ENCODE results near the gene ZNRF3.

The ZNRF3 gene

DNA sequence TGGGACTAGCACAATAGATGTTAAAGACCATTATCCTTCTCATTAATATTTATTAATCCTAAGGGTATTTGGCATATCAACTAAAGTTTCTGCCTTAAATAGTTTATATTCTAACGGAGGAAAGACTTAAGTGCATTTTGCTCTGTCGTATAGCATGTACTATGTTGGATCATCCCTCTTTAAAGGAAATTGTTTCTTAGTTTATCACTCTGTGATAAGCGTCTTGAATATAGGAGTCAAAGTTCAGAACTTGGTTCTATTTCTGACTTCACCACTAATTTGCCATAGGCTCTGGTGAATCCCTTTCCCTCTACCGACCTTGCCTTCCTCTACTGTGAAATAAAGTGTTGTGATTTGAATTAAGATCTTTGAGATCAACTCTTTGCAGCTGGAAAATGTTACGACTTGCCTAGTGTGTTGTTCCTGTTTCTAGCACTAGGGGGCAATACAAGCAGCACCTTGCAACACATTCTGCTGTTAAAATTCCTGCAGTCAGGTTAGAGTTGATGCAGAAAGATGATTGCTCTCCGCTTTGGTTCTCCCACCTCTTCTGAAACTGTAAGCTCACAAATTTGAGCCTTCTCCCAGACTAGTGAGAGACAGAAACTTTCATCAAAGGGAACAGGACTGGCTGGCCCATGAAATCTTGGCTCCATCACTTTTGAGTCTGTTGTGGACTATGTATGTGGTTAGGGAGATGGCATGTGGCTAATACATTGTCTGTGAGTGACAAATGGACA is 27.8 kb upstream of the ZNRF3 start:
- Histone ChIP-seq H3K18ac (ENCODE audit: low read depth in 1 of 2, low read length in 2 of 2) (no peak overlapping the region), H3K4me2 (ENCODE audit: low read length, poor library complexity, severe bottlenecking) (no peak overlapping the region), H3K27ac (ENCODE audit: low read length, poor library complexity, severe bottlenecking) (no peak overlapping the region), H3K4me3 (ENCODE audit: insufficient read depth in 1 of 2, low read depth in 1 of 2, low read length in 2 of 2) (no peak overlapping the region), H2BK5ac (ENCODE audit: low read depth, low read length, poor library complexity, severe bottlenecking) (no peak overlapping the region), H3K9ac (ENCODE audit: low read length) (no peak overlapping the region), H3K23ac (ENCODE audit: low read length in 2 of 2) (no peak overlapping the region), H2BK120ac (ENCODE audit: low read depth, low read length) (no peak overlapping the region), H2AK5ac (ENCODE audit: low read length, severe bottlenecking) (peak overlapping the region; percentile 42), H4K8ac (ENCODE audit: low read length) (no peak overlapping the region), H3K14ac (ENCODE audit: low read length in 2 of 2) (no peak overlapping the region), H3K27me3 (ENCODE audit: control insufficient read depth in 1 of 2, insufficient read depth in 1 of 2, low read length in 2 of 2) (no peaks in the 10 kb centered on the region), H2BK12ac (ENCODE audit: low read length in 2 of 2) (no peak overlapping the region), H4K91ac (ENCODE audit: low read length) (no peak overlapping the region), H3K4me1 (ENCODE audit: control insufficient read depth, insufficient read depth, low read depth, low read length) (no peaks in the 10 kb centered on the region), H3K36me3 (ENCODE audit: control insufficient read depth in 1 of 2, insufficient read depth in 2 of 2, low read depth in 1 of 2, low read length in 2 of 2) (no peaks in the 10 kb centered on the region), H2AFZ (ENCODE audit: low read depth, low read length) (no peak overlapping the region), H3K9me3 (ENCODE audit: control insufficient read depth, low read length) (no peaks in the 10 kb centered on the region), H3K79me1 (replicated peaks; ENCODE audit: low read length, poor library complexity, severe bottlenecking) (no peaks in the 10 kb centered on the region), H3K4ac (ENCODE audit: low read depth in 1 of 2, low read length in 2 of 2) (no peak overlapping the region), H2BK15ac (ENCODE audit: low read depth, poor library complexity, severe bottlenecking) (no peak overlapping the region)
- peak; percentile 59 for DNase-seq
- WGBS, result 21% methylated on average over 2 of the region's 6 CpGs

DNA sequence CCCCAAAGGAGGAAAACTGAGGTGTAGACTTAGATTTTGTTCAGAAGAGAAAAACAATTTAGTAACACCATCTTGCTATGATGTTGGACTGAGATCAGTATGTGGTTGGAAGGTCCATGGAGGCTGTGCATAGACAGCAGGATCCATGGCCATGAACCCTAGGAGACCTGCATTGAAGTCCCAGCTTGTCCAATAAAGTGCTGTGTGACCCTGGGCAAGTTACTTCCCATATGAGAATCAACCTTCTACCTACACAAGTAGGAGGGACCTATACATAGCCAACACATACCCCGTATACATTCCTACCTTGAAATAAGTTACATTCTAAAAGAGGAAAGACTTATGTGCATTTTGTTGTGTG is 27.3 kb upstream of the ZNRF3 start:
- no peak overlapping the region for H3K4me2 ChIP-seq (ENCODE audit: low read length, poor library complexity, severe bottlenecking)
- H3K27ac ChIP-seq (ENCODE audit: low read length, poor library complexity, severe bottlenecking), result no peak overlapping the region
- H3K18ac ChIP-seq (ENCODE audit: low read depth in 1 of 2, low read length in 2 of 2), result no peak overlapping the region
- H2AFZ ChIP-seq (ENCODE audit: low read depth, low read length), result no peak overlapping the region
- no peaks in the 10 kb centered on the region for H3K4me1 ChIP-seq (ENCODE audit: control insufficient read depth, insufficient read depth, low read depth, low read length)
- no peaks in the 10 kb centered on the region for H3K27me3 ChIP-seq (ENCODE audit: control insufficient read depth in 1 of 2, insufficient read depth in 1 of 2, low read length in 2 of 2)
- H2BK12ac ChIP-seq (ENCODE audit: low read length in 2 of 2), result no peak overlapping the region
- H4K8ac ChIP-seq (ENCODE audit: low read length), result no peak overlapping the region
- H3K9ac ChIP-seq (ENCODE audit: low read length), result no peak overlapping the region
- DNase-seq, result no peak
- H2BK15ac ChIP-seq (ENCODE audit: low read depth, poor library complexity, severe bottlenecking), result no peak overlapping the region
- H3K4ac ChIP-seq (ENCODE audit: low read depth in 1 of 2, low read length in 2 of 2), result no peak overlapping the region
- peak overlapping the region; percentile 42 for H2AK5ac ChIP-seq (ENCODE audit: low read length, severe bottlenecking)
- no peak overlapping the region for H3K4me3 ChIP-seq (ENCODE audit: insufficient read depth in 1 of 2, low read depth in 1 of 2, low read length in 2 of 2)
- H3K14ac ChIP-seq (ENCODE audit: low read length in 2 of 2), result no peak overlapping the region
- WGBS, result no CpG with 5 or more reads among the region's 1 CpG
- H3K9me3 ChIP-seq (ENCODE audit: control insufficient read depth, low read length), result no peaks in the 10 kb centered on the region
- no peak overlapping the region for H4K91ac ChIP-seq (ENCODE audit: low read length)
- H3K79me1 ChIP-seq (replicated peaks; ENCODE audit: low read length, poor library complexity, severe bottlenecking), result no peaks in the 10 kb centered on the region
- no peak overlapping the region for H3K23ac ChIP-seq (ENCODE audit: low read length in 2 of 2)
- H2BK5ac ChIP-seq (ENCODE audit: low read depth, low read length, poor library complexity, severe bottlenecking), result no peak overlapping the region
- H3K36me3 ChIP-seq (ENCODE audit: control insufficient read depth in 1 of 2, insufficient read depth in 2 of 2, low read depth in 1 of 2, low read length in 2 of 2), result no peaks in the 10 kb centered on the region
- no peak overlapping the region for H2BK120ac ChIP-seq (ENCODE audit: low read depth, low read length)

- no peak overlapping the region for H4K8ac ChIP-seq (ENCODE audit: low read length)
- H3K23ac ChIP-seq (ENCODE audit: low read length in 2 of 2), result no peak overlapping the region
- no peaks in the 10 kb centered on the region for H3K4me1 ChIP-seq (ENCODE audit: control insufficient read depth, insufficient read depth, low read depth, low read length)
- no peak overlapping the region for H3K18ac ChIP-seq (ENCODE audit: low read depth in 1 of 2, low read length in 2 of 2)
- H3K9me3 ChIP-seq (ENCODE audit: control insufficient read depth, low read length), result no peaks in the 10 kb centered on the region
- H2BK5ac ChIP-seq (ENCODE audit: low read depth, low read length, poor library complexity, severe bottlenecking), result no peak overlapping the region
- H3K79me1 ChIP-seq (replicated peaks; ENCODE audit: low read length, poor library complexity, severe bottlenecking), result no peaks in the 10 kb centered on the region
- no peak overlapping the region for H2BK120ac ChIP-seq (ENCODE audit: low read depth, low read length)
- 78% methylated on average over 6 of the region's 6 CpGs for WGBS
- no peak overlapping the region for H2AK5ac ChIP-seq (ENCODE audit: low read length, severe bottlenecking)
- no peak overlapping the region for H3K4me3 ChIP-seq (ENCODE audit: insufficient read depth in 1 of 2, low read depth in 1 of 2, low read length in 2 of 2)
- no peak overlapping the region for H2BK15ac ChIP-seq (ENCODE audit: low read depth, poor library complexity, severe bottlenecking)
- no peak overlapping the region for H3K4ac ChIP-seq (ENCODE audit: low read depth in 1 of 2, low read length in 2 of 2)
- no peak overlapping the region for H3K4me2 ChIP-seq (ENCODE audit: low read length, poor library complexity, severe bottlenecking)
- H3K27ac ChIP-seq (ENCODE audit: low read length, poor library complexity, severe bottlenecking), result no peak overlapping the region
- H3K14ac ChIP-seq (ENCODE audit: low read length in 2 of 2), result no peak overlapping the region
- H3K36me3 ChIP-seq (ENCODE audit: control insufficient read depth in 1 of 2, insufficient read depth in 2 of 2, low read depth in 1 of 2, low read length in 2 of 2), result no peaks in the 10 kb centered on the region
- H3K9ac ChIP-seq (ENCODE audit: low read length), result no peak overlapping the region
- no peaks in the 10 kb centered on the region for H3K27me3 ChIP-seq (ENCODE audit: control insufficient read depth in 1 of 2, insufficient read depth in 1 of 2, low read length in 2 of 2)
- no peak overlapping the region for H4K91ac ChIP-seq (ENCODE audit: low read length)
- no peak overlapping the region for H2AFZ ChIP-seq (ENCODE audit: low read depth, low read length)
- DNase-seq, result no peak
- H2BK12ac ChIP-seq (ENCODE audit: low read length in 2 of 2), result no peak overlapping the region
Observed at GRCh38 chr22:28857288-28857687, 26.1 kb upstream of the ZNRF3 start.

DNA sequence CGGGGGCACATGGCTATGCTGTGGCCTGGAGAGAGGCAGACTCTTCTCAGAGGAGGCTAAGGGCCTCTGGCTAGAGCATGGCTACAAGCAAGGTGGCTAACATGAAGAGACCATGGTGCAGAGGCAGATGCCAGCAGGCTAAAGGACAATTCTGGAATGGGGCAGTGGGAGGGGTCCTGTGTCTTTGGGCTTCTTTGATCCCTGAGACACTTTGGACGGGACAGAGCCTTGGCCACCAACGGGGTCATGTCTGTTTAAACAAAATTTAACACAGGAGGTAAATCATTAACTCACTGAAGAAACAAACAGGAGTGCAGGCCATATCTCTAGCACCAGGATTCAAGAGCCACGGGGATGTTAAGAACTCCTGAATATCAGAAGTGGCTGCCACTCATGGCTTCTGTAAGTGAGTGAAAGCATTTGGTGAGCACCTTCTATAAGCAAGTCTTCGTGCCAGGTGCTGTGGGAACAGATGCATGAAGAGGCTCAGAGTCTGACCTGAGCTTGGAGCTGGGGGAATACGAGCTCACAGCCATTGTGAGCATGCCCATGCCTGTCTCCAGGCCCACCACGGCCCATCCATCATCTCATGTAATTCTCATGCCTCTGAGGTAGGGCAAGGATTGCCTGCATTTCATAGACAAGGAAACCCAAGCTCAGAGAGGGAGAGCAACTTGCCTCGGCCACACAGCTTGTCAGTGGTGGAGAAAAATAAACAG is 18.3 kb upstream of the ZNRF3 start:
- no peak overlapping the region for H4K8ac ChIP-seq (ENCODE audit: low read length)
- WGBS, result 85% methylated on average over 7 of the region's 8 CpGs
- no peak overlapping the region for H3K4me3 ChIP-seq (ENCODE audit: insufficient read depth in 1 of 2, low read depth in 1 of 2, low read length in 2 of 2)
- H3K79me1 ChIP-seq (replicated peaks; ENCODE audit: low read length, poor library complexity, severe bottlenecking), result no peaks in the 10 kb centered on the region
- H3K14ac ChIP-seq (ENCODE audit: low read length in 2 of 2), result no peak overlapping the region
- no peak overlapping the region for H2BK12ac ChIP-seq (ENCODE audit: low read length in 2 of 2)
- H3K23ac ChIP-seq (ENCODE audit: low read length in 2 of 2), result no peak overlapping the region
- no peak overlapping the region for H3K27ac ChIP-seq (ENCODE audit: low read length, poor library complexity, severe bottlenecking)
- no peaks in the 10 kb centered on the region for H3K27me3 ChIP-seq (ENCODE audit: control insufficient read depth in 1 of 2, insufficient read depth in 1 of 2, low read length in 2 of 2)
- no peak overlapping the region for H2BK5ac ChIP-seq (ENCODE audit: low read depth, low read length, poor library complexity, severe bottlenecking)
- no peaks in the 10 kb centered on the region for H3K36me3 ChIP-seq (ENCODE audit: control insufficient read depth in 1 of 2, insufficient read depth in 2 of 2, low read depth in 1 of 2, low read length in 2 of 2)
- H3K18ac ChIP-seq (ENCODE audit: low read depth in 1 of 2, low read length in 2 of 2), result no peak overlapping the region
- no peaks in the 10 kb centered on the region for H3K9me3 ChIP-seq (ENCODE audit: control insufficient read depth, low read length)
- no peak overlapping the region for H2AK5ac ChIP-seq (ENCODE audit: low read length, severe bottlenecking)
- H3K9ac ChIP-seq (ENCODE audit: low read length), result no peak overlapping the region
- DNase-seq, result no peak
- no peak overlapping the region for H3K4me2 ChIP-seq (ENCODE audit: low read length, poor library complexity, severe bottlenecking)
- H3K4me1 ChIP-seq (ENCODE audit: control insufficient read depth, insufficient read depth, low read depth, low read length), result peaks cover 7% of the 10 kb centered on the region
- no peak overlapping the region for H2BK15ac ChIP-seq (ENCODE audit: low read depth, poor library complexity, severe bottlenecking)
- H3K4ac ChIP-seq (ENCODE audit: low read depth in 1 of 2, low read length in 2 of 2), result no peak overlapping the region
- H4K91ac ChIP-seq (ENCODE audit: low read length), result no peak overlapping the region
- no peak overlapping the region for H2AFZ ChIP-seq (ENCODE audit: low read depth, low read length)
- no peak overlapping the region for H2BK120ac ChIP-seq (ENCODE audit: low read depth, low read length)
